CD4-positive, alpha-beta T cell treated with Interleukin-12 subunit alpha and Interleukin-12 subunit beta, for 1 hour (primary cell): ENCODE results near the gene KRTAP10-4.
"Not testable (repeated sequence)": the region's sequence is repeated elsewhere in the genome, so short reads cannot be mapped to it uniquely, and the experiment has no call there.

ENCODE experiments used
- DNase-seq: peaks from one replicate; pipeline ENCODE4 v3.0.0-alpha.2; 2020

Gene KRTAP10-4

GRCh38 chr21:44581158-44581557 lies 7.6 kb downstream of the KRTAP10-4 start:
- DNase-seq, result no peak

GRCh38 chr21:44582055-44582454 lies 8.5 kb downstream of the KRTAP10-4 start:
- DNase-seq, result no peak

GRCh38 chr21:44583089-44583799 lies 9.7 kb downstream of the KRTAP10-4 start:
- no peak for DNase-seq

- DNase-seq, result peak; percentile 30
These were observed 10.2 kb downstream of the KRTAP10-4 start for GRCh38 chr21:44583800-44584147.

GRCh38 chr21:44585892-44586291 lies 12.4 kb downstream of the KRTAP10-4 start:
- no peak for DNase-seq

GRCh38 chr21:44589094-44589493 lies 15.6 kb downstream of the KRTAP10-4 start:
- DNase-seq, result no peak

- DNase-seq, result no peak
These were observed 16.2 kb downstream of the KRTAP10-4 start for GRCh38 chr21:44589586-44590305.

- DNase-seq, result no peak
These were observed 16.8 kb downstream of the KRTAP10-4 start for GRCh38 chr21:44590311-44590721.

- not testable (repeated sequence) for DNase-seq
These were observed 17.6 kb downstream of the KRTAP10-4 start for GRCh38 chr21:44590897-44591800.

GRCh38 chr21:44591801-44592130 lies 18.2 kb downstream of the KRTAP10-4 start:
- not testable (repeated sequence) for DNase-seq

GRCh38 chr21:44592446-44593311 lies 19.1 kb downstream of the KRTAP10-4 start, which contains the start of gene KRTAP10-6:
TSS of gene KRTAP10-6 (minus strand) at chr21:44592505. CDS start at chr21:44592484, 21 bp downstream.
- DNase-seq, result no peak

- no peak for DNase-seq
These were observed 20.3 kb downstream of the KRTAP10-4 start for GRCh38 chr21:44593598-44594405.

GRCh38 chr21:44594406-44594916 lies 20.9 kb downstream of the KRTAP10-4 start:
- no peak for DNase-seq

- no peak for DNase-seq
These were observed 22.0 kb downstream of the KRTAP10-4 start for GRCh38 chr21:44595524-44595923.

GRCh38 chr21:44596068-44596725 lies 22.7 kb downstream of the KRTAP10-4 start:
- DNase-seq, result no peak

GRCh38 chr21:44598061-44598460 lies 24.5 kb downstream of the KRTAP10-4 start:
- no peak for DNase-seq

- no peak for DNase-seq
These were observed 25.9 kb downstream of the KRTAP10-4 start for GRCh38 chr21:44599264-44600029.

- not testable (repeated sequence) for DNase-seq
These were observed 26.8 kb downstream of the KRTAP10-4 start, which contains the start of gene KRTAP10-7 for GRCh38 chr21:44600118-44600978. TSS of gene KRTAP10-7 (plus strand) at chr21:44600597. CDS start at chr21:44600622, 25 bp downstream.

GRCh38 chr21:44601091-44601490 lies 27.6 kb downstream of the KRTAP10-4 start:
- not testable (repeated sequence) for DNase-seq
